GM12865 (cell line): Measurements from ENCODE around the gene UBE2D1.

Experiments used
- DNase-seq: peaks from one replicate; pipeline ENCODE4 v3.0.0; 2010; ENCODE audit warnings: low read depth
- H3K4me3 ChIP-seq: 2 replicates; pipeline ENCODE4 v1.5.1; 2011; ENCODE audit warnings: mild to moderate bottlenecking, low read depth, low read length, control low read depth
- CTCF ChIP-seq: IDR thresholded peaks from 2 replicates; pipeline ENCODE4 v1.5.1; 2011; ENCODE audit warnings: low read length, control low read depth, low read depth, inconsistent platforms; ENCODE audit not compliant: insufficient read depth; ENCODE audit errors: missing control alignments

Gene UBE2D1

GRCh38 chr10:58304099-58304633 lies 30.6 kb upstream of the UBE2D1 start:
- no peak for DNase-seq
- H3K4me3 ChIP-seq = no peak overlapping the region
- TF ChIP-seq CTCF = no peak

- DNase-seq = no peak
- no peak for TF ChIP-seq CTCF
- H3K4me3 ChIP-seq = no peak overlapping the region
Measured at GRCh38 chr10:58305821-58306220, 29.0 kb upstream of the UBE2D1 start.

GRCh38 chr10:58307676-58308075 lies 27.1 kb upstream of the UBE2D1 start:
- TF ChIP-seq CTCF = no peak
- no peak for DNase-seq
- no peak overlapping the region for H3K4me3 ChIP-seq

GRCh38 chr10:58311026-58311425 lies 23.8 kb upstream of the UBE2D1 start:
- no peak overlapping the region for H3K4me3 ChIP-seq
- DNase-seq = no peak
- no peak for TF ChIP-seq CTCF

- no peak overlapping the region for H3K4me3 ChIP-seq
- no peak for DNase-seq
- TF ChIP-seq CTCF = no peak
Measured at GRCh38 chr10:58316874-58317273, 17.9 kb upstream of the UBE2D1 start.

GRCh38 chr10:58318346-58318745 lies 16.5 kb upstream of the UBE2D1 start:
- no peak for TF ChIP-seq CTCF
- no peak overlapping the region for H3K4me3 ChIP-seq
- DNase-seq = no peak

GRCh38 chr10:58319599-58319998 lies 15.2 kb upstream of the UBE2D1 start:
- TF ChIP-seq CTCF = no peak
- no peak for DNase-seq
- no peak overlapping the region for H3K4me3 ChIP-seq
